Ramos (cell line): ENCODE results near the gene SHISA5.

ENCODE experiments used
- in situ Hi-C: fragments of 300-500 bp; cut with MboI; formaldehyde crosslinking; loops from one replicate; pipeline ENCODE4 v1.14.3; 2022; ENCODE audit warnings: low sequenced_read_pairs; ENCODE audit not compliant: unreplicated experiment

Gene SHISA5

DNA sequence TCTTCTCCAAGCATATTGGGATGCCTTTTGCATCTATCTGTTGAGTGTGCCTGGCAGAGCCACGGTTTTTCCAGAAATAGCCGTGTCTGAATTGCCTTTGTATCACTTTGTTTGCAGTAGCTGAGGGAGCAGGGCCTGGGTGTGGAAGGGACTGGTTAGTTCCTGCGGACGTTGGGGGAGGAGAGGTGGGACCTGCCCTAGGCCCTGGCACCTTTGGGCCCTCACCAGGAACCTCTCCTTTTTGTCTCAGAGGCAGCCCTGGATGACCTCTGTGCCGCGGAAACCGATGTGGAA is 38.8 kb downstream of the SHISA5 start:
- in situ Hi-C loops: loop anchor here (10.0 kb wide), 1 partner anchor 170 kb away; the partner anchor contains the start of gene SLC26A6

DNA sequence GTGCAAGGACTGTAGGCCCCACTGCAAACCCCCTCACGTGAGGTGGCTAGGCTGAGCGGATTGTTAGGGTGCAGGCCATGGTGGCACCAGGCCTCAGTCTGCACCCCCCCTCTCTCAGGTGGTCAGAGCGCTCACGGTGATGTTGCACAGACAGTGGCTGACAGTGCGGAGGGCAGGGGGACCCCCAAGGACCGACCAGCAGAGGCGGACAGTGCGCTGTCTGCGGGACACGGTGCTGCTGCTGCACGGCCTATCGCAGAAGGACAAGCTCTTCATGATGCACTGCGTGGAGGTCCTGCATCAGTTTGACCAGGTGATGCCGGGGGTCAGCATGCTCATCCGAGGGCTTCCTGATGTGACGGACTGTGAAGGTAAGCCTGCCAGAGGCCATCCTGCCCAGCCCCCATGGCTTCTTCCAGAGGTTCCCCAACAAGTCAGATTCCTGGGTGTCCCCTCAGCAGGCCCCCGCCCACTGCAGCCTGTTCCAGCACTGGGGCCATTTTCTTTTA is 39.2 kb downstream of the SHISA5 start:
- in situ Hi-C loops: loop anchor here (10.0 kb wide), 1 partner anchor 170 kb away; the partner anchor contains the start of gene SLC26A6

DNA sequence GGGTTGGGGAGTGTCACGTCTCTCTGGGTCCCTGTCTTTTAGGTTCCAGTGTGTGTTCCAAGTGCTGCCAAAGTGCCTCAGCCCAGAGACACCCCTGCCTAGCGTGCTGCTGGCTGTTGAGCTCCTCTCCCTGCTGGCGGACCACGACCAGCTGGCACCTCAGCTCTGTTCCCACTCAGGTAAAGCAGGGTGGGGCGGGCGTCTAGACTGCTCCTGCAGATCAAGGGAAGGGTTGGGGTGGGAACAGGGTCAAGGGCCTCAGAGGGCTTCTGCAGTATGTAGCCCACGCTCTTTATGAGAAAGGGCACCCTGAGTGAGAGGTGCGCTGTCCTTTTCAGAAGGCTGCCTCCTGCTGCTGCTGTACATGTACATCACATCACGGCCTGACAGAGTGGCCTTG is 40.3 kb downstream of the SHISA5 start:
- in situ Hi-C loops: loop anchor here (10.0 kb wide), 1 partner anchor 171 kb away; the partner anchor contains the start of gene SLC26A6

DNA sequence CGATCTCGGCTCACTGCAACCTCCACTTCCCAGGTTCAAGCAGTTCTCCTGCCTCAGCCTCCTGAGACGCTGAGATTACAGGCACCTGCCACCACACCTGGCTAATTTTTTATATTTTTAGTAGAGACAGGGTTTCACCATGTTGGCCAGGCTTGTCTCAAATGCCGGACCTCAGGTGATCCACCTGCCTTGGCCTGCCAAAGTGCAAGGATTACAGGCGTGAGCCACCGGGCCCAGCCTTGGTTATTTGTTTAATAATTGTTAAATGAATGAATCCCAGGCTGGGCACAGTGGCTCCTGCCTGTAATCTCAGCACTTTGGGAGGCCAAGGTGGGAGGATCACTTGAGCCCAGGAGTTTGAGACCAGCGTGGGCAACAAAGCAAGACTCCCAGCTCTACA is 42.2 kb downstream of the SHISA5 start:
- in situ Hi-C loops: loop anchor here (10.0 kb wide), 1 partner anchor 173 kb away; the partner anchor contains the start of gene SLC26A6

DNA sequence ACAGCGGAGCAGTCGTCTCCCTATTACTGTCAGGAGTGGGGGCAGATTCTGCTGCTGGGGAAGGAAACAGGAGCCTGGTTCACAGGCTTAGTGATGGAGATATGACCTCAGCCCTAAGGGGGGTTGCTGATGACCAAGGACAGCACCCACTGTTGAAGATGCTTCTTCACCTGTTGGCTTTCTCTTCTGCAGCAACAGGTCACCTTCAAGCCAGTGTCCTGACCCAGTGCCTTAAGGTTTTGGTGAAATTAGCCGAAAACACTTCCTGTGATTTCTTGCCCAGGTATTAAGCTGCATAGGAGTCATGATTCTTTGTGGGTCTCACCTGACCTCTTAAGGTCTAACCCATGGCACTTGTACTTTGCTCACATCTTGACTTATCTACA is 43.5 kb downstream of the SHISA5 start:
- in situ Hi-C loops: loop anchor here (10.0 kb wide), 1 partner anchor 174 kb away; the partner anchor contains the start of gene SLC26A6

DNA sequence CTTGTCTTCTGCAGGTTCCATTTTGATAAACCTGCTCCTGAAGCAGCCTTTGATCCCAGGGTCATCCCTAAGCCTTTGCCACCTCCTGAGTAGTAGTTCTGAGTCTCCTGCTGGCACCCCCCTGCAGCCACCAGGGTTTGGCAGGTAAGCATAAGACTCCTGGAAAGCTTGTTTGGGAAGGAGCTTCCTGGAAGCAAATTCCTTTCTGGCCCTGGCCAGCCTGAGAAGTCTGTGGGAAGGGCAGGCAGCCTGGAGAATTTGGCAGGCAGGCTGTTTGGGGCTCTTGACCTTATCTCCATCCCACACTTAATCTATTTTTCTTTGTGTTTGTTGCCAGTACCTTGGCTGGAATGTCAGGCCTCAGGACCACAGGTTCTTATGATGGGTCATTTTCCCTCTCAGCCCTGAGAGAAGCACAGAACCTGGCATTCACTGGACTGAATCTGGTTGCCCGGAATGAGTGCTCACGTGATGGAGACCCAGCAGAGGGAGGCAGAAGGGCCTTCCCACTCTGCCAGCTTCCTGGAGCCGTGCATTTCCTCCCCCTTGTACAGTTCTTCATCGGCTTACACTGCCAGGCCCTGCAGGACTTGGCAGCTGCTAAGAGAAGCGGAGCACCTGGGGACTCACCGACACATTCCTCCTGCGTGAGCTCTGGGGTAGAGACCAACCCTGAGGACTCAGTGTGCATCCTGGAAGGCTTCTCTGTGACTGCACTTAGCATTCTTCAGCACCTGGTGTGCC is 44.0 kb downstream of the SHISA5 start:
- in situ Hi-C loops: loop anchor here (10.0 kb wide), 1 partner anchor 175 kb away; the partner anchor contains the start of gene SLC26A6

DNA sequence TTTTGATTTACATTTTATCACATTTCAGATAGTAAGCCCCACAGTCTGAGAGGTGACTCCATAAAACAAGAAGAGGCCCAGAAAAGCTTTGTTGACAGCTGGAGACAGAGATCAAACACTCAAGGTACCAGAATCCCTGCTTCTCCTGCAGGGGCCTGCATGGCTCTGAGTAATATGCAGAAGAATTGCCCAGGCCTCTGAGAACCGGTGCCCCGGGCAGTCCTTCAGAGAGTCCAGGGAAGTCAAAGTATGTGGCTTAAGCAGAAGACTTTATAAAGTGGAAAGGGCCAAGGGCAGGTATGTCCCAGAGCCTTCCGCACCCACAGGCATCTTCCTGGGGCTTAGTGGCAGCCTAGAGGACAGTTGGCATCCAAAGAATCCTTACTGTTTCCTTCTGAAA is 44.6 kb downstream of the SHISA5 start:
- in situ Hi-C loops: no loop called here

DNA sequence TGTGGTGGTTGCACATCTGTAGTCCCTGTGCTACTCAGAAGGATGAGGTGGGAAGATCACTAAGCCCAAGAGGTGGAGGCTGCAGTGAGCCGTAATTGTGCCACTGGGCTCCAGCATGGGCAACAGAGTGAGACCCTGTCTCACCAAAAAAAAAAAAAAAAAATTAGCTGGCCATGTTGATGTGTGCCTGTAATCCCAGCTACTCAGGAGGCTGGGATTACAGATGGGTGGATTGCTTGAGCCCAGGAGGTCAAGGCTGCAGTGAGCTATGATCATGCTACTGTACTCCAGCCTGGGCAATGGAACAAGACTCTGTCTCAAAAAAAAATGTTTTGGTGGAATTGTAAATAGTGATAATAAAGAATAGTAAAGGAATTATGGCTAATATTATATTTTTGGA is 47.5 kb downstream of the SHISA5 start:
- in situ Hi-C loops: no loop called here

DNA sequence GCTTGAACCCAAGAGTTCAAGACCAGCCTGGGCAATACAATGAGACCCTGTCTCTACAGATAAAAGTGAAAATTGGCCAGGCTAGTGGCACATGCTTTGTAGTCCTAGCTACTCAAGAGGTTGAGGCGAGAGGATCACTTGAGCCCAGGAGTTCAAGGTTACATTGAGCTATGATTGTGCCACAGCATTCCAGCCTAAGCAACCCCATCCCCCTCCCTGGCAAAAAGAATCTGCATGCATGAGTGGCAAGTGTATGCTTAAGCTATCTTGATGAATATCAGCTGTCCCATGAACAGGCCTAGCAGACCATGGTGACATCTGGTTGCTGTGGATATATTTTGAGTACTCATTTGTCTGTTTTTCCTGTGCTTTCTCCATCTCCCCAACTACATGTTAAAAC is 52.7 kb downstream of the SHISA5 start:
- in situ Hi-C loops: no loop called here

DNA sequence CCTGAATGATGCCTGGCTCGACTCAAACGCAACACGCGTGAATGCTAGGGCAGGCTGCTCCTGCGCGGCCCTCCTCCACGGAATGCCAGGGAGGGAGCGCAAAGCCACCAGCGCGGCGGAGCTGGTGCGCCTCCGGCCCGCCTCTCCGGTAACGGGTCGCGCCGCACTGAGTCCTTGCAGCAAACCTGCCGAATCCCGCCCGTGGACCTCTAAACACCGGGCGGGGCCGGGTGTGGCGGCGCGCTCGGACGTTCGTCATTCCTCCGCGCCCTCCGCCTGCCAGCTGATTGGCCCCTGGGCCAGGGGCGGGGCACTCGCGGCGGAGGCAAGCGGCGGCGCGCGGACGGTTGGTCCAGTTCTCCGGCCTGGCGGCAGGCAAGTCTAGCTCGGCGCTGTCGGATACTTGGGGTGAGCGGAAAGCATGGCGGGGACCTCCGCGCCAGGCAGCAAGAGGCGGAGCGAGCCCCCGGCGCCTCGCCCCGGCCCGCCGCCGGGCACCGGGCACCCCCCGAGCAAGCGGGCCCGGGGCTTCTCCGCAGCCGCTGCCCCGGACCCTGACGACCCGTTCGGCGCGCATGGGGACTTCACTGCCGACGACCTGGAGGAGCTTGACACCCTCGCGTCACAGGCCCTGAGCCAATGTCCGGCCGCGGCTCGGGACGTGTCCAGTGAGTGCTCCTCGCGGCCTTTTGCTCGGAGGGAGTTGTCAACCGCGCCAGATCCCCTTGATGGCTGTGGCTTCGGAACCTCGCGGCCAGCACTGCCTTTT is 57.4 kb downstream of the SHISA5 start, which contains the start of gene ATRIP:
TSS of gene ATRIP (plus strand) at position 313 of the 769 bp plus-strand sequence. CDS start at position 422, 109 bp downstream.
- in situ Hi-C loops: no loop called here

DNA sequence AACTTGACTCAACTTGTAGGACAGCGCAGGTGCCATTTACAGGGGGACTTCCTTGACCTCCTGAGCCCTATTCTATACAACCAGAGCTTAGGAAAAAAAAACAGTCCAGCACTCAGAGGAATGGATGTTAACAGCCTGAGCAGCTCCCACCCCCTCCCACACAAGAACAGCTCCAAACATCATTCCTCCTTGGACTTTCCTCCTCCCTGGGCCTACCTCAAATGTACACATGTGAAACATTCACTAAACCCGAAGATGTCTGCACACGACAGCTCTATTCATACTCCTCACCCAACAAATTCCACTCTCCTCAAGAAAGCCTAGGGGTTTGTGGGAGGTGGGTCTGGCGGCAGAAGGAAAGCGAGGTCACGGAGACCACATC is 57.9 kb downstream of the SHISA5 start:
- in situ Hi-C loops: no loop called here

DNA sequence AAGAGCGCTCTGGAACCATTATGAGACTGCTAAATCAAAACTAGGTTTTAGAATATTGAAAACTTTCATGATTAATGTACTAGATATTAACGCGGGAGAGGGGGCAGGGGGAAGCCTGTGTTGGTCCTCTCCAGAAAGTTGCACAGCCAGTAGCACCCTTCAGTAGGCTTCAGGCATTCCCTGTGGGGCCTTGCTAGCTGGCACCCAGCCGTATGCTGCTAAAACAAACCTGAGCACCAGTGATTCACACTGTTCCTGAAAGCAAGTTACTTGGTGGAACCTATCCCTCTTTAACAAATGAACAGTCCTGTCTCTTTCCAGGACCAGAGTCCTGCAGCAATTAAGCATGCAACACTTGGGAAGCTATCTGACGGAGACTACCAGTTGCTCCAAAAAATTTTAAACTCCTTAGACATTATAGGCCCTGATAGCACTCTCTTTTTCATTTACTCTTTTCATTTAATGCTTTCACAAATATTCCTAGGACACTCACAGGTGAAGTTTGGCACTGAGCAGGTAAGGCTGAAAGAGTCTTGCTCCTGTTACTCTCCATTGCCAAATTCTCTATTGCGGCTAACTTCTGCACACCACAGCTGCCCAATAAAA is 58.6 kb downstream of the SHISA5 start:
- in situ Hi-C loops: no loop called here

DNA sequence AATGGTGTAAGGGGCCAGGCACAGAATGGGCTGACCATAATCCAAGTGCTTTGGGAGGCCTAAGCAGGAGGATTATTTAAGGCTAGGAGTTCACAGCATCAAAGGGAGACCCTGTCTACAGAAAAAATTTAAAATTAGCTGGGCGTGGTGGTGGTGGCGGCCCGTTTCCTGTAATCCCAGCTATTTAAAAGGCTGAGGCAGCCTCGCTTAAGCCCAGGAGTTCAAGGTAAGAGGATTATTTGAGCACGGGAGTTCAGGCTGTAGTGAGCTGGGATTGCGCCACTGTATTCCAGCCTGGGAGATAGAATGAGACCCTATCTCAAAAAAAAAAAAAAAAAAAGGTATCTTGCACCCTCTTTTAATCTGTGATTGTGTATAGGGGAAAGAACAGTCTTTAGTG is 62.0 kb downstream of the SHISA5 start:
- in situ Hi-C loops: no loop called here

DNA sequence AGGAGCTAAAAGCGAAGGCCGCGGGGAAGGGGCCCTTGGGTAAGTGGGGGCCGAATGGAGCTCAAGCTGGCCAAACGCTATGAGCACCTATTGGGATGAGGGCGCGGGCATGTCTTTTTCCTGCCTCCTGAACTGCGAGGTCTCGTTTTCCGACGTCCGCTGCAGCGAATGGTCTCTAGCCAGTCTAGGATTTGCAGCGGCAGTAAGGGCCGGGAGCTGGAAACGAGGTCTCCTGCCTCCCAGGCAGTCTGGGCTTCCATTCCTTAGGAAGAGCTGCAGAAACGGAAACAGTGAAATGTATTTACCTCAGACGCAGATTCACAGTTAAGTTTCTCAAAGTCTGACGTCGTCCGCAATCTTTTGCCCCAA is 63.4 kb downstream of the SHISA5 start:
- in situ Hi-C loops: no loop called here

DNA sequence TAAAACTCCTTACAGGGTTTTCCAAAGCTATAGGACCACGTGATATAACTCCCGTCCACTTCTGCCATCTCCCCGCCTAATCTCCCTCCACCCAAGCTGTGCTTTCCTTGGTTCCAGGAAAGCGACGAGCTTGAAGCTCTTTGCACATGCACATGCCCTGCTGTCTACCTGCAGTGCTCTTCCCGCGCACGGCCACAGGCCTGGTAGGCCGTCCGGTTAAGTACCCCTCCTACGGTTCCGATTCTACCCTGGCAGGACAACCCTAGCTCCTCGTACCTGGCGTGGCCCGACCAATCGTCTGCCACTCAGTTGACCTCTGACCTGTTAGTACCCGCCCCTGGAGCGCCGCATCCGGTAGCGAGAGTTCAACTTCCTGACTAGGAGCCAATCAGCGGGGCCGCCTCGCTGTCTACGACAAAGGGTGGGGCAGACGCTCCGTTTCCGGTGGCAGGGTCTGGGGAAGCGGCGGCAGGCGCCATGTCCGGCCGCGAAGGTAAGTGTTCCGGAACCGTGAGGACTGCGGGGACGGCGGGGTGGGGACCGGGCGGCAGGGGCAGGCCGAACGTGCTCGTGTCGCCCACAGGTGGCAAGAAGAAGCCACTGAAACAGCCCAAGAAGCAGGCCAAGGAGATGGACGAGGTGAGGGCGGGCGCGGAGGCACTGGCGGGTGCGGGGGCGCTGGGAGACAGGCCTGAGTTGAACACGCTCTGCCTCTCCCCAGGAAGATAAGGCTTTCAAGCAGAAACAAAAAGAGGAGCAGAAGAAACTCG is 64.0 kb downstream of the SHISA5 start, which contains the start of the genes CCDC51 and TMA7:
TSS of gene CCDC51 (minus strand) at position 300 of the 770 bp plus-strand sequence. CDS start 4,991 bp downstream, outside the sequence.
TSS of gene TMA7 (plus strand) at position 438 of the 770 bp plus-strand sequence. CDS start at position 478, 40 bp downstream.
- in situ Hi-C loops: loop anchor here (5.0 to 10.0 kb wide), 2 partner anchors 205 to 248 kb away; no protein-coding TSS in a partner anchor

DNA sequence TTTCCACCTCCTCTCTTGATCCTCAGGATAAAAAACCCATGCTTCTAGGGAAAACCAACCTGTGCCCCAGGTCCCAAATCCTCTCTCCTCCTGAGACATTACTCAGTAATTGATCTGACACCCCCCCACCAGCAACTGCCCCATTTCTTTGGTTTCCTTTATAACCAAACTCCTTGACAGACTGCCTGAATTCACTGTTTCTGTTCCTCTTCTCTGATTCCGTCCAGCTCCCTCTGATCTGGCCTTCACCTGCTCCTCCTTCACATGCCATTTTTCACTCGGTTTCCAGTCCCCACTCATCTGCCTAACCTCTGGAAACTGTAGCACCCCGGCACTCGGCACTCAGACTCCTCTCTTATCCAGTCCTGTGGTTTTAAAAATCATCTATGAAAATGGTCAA is 66.2 kb downstream of the SHISA5 start:
- in situ Hi-C loops: loop anchor here (5.0 to 10.0 kb wide), 2 partner anchors 203 to 246 kb away; no protein-coding TSS in a partner anchor

DNA sequence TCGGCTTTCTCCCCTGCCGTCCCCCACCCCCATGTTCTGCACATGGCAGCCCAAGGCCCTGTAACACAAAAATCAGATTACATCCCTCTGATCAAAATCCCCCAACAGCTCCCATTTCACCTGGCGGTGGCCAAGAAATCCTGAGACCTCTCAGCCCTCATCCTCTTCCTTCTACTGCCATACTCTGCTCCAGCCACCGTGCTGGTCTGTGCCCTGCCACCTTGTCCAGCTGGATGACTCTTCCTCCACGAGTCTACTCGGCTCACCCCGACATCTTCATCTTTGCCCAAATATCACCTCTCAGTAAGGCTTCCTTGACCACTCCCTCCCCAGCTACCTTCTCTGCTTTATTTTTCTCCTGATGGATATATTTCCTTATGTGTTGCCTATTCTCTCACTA is 67.1 kb downstream of the SHISA5 start:
- in situ Hi-C loops: loop anchor here (5.0 to 10.0 kb wide), 2 partner anchors 202 to 245 kb away; no protein-coding TSS in a partner anchor

DNA sequence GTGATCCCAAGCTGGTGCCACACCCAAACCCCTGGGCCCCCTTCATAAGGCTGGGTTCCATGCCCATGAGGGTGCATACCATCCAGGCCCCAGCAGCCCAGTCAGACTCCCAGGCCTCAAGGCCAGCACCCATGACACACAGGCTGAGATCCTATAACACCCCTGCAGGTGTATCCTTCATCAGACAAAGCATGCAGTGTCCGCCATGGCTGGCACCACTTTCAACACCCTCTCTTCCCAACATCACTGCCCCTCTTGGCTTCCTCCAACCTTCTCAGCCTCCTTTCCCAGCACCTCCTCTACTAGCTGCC is 67.5 kb downstream of the SHISA5 start:
- in situ Hi-C loops: loop anchor here (5.0 to 10.0 kb wide), 2 partner anchors 202 to 244 kb away; no protein-coding TSS in a partner anchor

DNA sequence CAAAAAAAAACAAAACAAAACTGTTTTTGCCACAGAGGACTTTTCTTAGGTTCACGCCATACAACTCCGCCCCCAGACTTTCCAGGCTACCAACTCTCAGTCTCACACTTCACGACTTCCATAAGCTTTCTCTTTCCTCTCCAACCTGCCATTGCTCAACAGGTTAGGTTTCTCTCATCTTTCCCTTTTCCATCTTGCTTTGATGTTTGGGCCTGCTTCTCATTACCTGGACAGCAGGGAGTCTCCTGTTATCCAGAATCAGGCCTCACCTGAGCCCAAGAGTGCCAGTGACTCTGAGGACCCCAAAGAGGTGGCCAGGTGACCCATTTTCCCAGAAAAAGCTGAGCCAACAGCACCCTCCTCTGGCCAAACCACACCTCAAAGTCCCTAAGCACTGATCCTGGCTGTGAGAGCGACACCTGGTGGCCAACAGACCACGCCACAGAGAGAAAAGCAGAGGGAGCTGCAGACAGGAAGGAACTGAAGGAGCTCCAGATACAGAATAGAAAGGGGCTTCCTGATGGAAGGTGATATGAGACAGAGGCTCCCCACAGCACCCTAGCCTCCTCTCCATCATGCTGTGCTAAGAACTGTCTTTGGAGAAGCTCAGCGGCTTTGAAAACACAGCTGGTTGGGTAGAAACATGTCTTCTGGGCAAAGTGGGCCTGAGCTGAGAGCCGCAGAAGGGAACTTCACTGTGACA is 68.0 kb downstream of the SHISA5 start:
- in situ Hi-C loops: loop anchor here (5.0 to 10.0 kb wide), 2 partner anchors 201 to 244 kb away; no protein-coding TSS in a partner anchor
